HL-60 (cell line): Measurements from ENCODE around the gene P2RY13.
A peak's percentile ranks its signal among the peaks of the same experiment; 100 is the strongest.

Source experiments
- CTCF ChIP-seq: IDR thresholded peaks from one replicate; pipeline ENCODE4 v1.5.1; 2011; ENCODE audit warnings: low read length, control low read depth, inconsistent platforms; ENCODE audit not compliant: insufficient read depth
- GABPA ChIP-seq: IDR thresholded peaks from 2 replicates; pipeline ENCODE4 v1.6.1; 2012; ENCODE audit warnings: low read depth
- POLR2AphosphoS5 ChIP-seq: IDR thresholded peaks from 2 replicates; pipeline ENCODE4 v1.6.1; 2012; ENCODE audit warnings: low read depth

GRCh38 chr3:151327571-151328198 is 1.7 kb downstream of the P2RY13 start:
- TF ChIP-seq CTCF (peak; percentile 26), GABPA (no peak), POLR2AphosphoS5 (no peak)
